ENCODE data around the gene CCP110. TPM values are rescaled to one million over a fixed set of nuclear protein-coding genes. Genes with fewer than 3 reads are reported as not detected.
"Not testable (repeated sequence)": the region's sequence is repeated elsewhere in the genome, so short reads cannot be mapped to it uniquely, and the experiment has no call there.

Gene CCP110
- total RNA-seq, 4 donors from 2014 or later = 5.1 to 52.7 (median 24.5) TPM

DNA sequence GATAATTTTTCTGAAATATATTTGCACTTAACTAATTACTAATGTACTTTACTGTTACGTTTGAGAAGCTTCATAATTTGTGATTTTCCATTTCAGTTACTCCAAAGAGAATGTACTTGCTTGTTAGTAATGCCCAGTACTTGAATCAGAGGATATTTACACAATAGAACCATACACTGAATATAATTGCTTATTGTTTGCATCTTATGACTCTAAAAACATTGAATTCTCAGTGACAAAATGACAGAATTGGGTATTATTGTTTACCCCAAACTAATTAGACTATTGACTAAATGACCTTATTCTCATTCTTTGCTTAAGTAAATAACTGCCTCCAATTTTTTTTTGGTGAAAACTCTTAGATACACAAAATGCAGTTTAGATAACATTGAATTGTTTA, 8.9 kb downstream of the CCP110 start:
- Histone ChIP-seq H3K27me3 (no peaks in the 10 kb centered on the region), H3K4me1 (no peaks in the 10 kb centered on the region), H3K27ac (no peak overlapping the region), H3K4me3 (no peak overlapping the region), H3K36me3 (no peaks in the 10 kb centered on the region), H3K9me3 (no peaks in the 10 kb centered on the region)
- intact Hi-C loops (cut with DNase I; ENCODE audit: low total_unique reads) = no loop called here
- DNase-seq = no peak
- TF ChIP-seq POLR2A (IDR thresholded peaks at IDR 0.05) = no peak
- TF ChIP-seq, protein P1, sequence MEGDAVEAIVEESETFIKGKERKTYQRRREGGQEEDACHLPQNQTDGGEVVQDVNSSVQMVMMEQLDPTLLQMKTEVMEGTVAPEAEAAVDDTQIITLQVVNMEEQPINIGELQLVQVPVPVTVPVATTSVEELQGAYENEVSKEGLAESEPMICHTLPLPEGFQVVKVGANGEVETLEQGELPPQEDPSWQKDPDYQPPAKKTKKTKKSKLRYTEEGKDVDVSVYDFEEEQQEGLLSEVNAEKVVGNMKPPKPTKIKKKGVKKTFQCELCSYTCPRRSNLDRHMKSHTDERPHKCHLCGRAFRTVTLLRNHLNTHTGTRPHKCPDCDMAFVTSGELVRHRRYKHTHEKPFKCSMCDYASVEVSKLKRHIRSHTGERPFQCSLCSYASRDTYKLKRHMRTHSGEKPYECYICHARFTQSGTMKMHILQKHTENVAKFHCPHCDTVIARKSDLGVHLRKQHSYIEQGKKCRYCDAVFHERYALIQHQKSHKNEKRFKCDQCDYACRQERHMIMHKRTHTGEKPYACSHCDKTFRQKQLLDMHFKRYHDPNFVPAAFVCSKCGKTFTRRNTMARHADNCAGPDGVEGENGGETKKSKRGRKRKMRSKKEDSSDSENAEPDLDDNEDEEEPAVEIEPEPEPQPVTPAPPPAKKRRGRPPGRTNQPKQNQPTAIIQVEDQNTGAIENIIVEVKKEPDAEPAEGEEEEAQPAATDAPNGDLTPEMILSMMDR (IDR thresholded peaks at IDR 0.05) = no peak

DNA sequence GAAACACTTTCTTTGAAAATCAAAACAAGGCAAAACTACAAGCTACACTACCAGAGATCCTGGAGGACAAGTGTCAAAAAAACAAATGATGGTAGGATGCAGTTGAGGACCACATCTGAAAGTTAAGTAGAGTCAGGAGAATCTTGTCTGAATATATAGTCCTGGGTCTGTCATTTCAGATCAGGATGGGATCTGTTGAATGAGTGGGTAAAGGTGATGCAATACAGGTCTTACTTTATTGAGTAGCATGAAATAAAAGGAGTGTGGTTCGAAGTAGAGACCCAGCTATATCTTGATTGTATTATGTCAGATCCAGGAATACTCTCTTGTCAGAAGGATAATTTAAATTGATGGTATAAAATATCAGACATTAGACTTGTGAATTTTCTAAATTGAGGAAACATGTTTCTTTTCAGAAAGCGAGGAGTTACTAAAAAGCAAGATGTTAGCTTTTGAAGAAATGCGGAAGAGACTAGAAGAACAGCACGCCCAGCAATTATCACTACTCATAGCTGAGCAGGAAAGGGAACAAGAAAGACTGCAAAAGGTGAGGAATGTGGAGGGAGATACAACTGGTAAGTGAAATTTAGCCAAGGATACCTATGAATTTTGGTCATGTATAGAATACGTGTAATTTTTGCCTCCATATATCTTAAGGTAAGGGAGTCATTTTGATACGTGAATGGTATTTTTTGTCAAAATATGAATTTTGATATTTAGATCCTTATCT, 16.7 kb downstream of the CCP110 start:
- no peaks in the 10 kb centered on the region for H3K9me3 ChIP-seq
- no peaks in the 10 kb centered on the region for H3K27me3 ChIP-seq
- intact Hi-C loops (cut with DNase I; ENCODE audit: low total_unique reads) = no loop called here
- no peaks in the 10 kb centered on the region for H3K4me1 ChIP-seq
- H3K36me3 ChIP-seq = no peaks in the 10 kb centered on the region
- TF ChIP-seq, protein P1 (IDR thresholded peaks at IDR 0.05) = no peak
- no peak for TF ChIP-seq POLR2A (IDR thresholded peaks at IDR 0.05)
- DNase-seq = no peak
- H3K27ac ChIP-seq = no peak overlapping the region
- H3K4me3 ChIP-seq = no peak overlapping the region

DNA sequence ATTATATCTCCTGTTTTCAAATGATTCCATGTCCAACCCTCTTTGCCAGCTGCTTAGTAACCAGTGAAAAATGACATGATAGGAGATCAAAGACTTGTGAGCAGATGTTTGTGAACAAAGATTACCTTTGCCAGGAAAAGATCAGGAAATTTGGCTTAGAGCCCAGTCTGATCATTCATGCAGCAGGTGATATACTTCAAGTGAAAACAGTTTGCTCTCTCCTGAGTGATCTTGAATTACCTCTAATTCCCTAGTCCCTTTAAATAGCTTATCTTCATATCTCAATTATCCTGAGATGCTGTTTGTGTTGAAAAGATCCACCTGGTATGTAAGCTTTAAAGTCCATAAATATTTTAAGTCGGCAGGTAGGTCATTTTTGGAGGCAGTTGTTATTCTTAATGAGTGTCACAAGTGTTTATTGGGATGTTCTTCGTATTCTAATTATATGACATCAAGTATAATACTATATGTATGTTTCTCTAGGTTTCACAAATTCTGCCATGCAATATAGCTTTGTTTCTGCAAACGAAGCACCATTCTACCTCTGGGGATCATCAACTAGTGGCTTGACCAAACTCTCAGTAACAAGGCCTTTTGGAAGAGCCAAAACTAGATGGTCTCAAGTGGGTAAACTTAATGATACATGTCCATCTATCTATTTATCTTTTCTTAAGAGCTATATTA, 18.5 kb downstream of the CCP110 start:
- H3K36me3 ChIP-seq = no peaks in the 10 kb centered on the region

DNA sequence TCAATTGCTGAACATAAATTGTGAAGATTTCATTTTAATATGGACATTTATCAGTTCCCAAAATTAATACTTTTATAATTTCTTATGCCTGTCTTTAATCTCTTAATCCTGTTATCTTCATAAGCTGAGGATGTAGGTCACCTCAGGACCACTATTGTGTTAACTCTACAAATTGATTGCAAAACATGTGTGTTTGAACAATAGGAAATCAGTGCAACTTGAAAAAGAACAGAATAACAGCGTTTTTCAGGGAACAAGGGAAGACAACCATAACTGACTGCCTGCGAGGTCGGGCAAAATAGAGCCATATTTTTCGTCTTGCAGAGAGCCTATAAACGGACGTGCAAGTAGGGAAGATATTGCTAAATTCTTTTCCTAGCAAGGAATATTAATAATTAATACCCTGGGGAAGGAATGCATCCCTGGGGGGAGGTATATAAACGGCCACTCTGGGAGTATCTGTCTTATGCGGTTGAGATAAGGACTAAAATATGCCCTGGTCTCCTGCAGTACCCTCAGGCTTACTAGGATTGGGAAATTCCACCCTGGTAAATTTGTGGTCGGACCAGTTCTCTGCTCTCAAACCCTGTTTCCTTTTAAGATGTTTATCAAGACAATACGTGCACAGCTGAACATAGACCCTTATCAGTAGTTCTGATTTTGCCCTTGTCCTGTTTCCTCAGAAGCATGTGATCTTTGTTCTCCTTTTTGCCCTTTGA, 19.7 kb downstream of the CCP110 start:
- H3K9me3 ChIP-seq; DNase-seq; H3K27ac ChIP-seq; intact Hi-C loops (cut with DNase I; ENCODE audit: low total_unique reads); H3K4me3 ChIP-seq; H3K36me3 ChIP-seq; H3K4me1 ChIP-seq; H3K27me3 ChIP-seq: not testable (repeated sequence)

More for the DNA sequence above, 18.5 kb downstream of the CCP110 start:
- Histone ChIP-seq H3K27ac (no peak overlapping the region), H3K9me3 (no peaks in the 10 kb centered on the region), H3K27me3 (no peaks in the 10 kb centered on the region), H3K4me1 (no peaks in the 10 kb centered on the region), H3K4me3 (no peak overlapping the region)
- intact Hi-C loops (cut with DNase I; ENCODE audit: low total_unique reads) = no loop called here
- TF ChIP-seq POLR2A (IDR thresholded peaks at IDR 0.05) = no peak
- TF ChIP-seq, protein P1 (IDR thresholded peaks at IDR 0.05) = no peak
- no peak for DNase-seq

DNA sequence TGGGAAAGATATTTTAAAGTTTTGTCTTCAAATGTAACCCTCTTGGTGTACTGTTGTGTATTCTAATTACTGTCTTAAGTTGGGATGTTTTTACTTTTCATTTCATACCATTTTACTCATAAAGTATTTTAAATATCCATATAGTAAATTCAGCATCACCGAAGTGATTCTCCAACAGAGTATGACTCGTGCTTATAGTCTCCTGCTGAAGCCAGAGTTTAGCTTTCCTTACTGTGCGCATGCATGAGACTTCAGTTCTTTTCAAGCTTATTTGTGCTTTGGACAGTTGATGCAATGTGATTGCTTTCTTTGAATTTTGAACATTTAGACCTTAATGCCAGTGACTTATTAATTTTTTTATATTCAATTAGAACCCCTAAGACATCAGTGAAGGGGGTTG, 24.4 kb downstream of the CCP110 start:
- Histone ChIP-seq H3K36me3 (no peaks in the 10 kb centered on the region), H3K4me1 (no peaks in the 10 kb centered on the region), H3K4me3 (no peak overlapping the region), H3K27ac (no peak overlapping the region), H3K9me3 (no peaks in the 10 kb centered on the region), H3K27me3 (no peaks in the 10 kb centered on the region)
- TF ChIP-seq, protein P1 (IDR thresholded peaks at IDR 0.05) = no peak
- no peak for TF ChIP-seq POLR2A (IDR thresholded peaks at IDR 0.05)
- intact Hi-C loops (cut with DNase I; ENCODE audit: low total_unique reads) = no loop called here
- DNase-seq = no peak
